ENCODE measurements around the gene ZNF354C.

ZNF354C gene

DNA sequence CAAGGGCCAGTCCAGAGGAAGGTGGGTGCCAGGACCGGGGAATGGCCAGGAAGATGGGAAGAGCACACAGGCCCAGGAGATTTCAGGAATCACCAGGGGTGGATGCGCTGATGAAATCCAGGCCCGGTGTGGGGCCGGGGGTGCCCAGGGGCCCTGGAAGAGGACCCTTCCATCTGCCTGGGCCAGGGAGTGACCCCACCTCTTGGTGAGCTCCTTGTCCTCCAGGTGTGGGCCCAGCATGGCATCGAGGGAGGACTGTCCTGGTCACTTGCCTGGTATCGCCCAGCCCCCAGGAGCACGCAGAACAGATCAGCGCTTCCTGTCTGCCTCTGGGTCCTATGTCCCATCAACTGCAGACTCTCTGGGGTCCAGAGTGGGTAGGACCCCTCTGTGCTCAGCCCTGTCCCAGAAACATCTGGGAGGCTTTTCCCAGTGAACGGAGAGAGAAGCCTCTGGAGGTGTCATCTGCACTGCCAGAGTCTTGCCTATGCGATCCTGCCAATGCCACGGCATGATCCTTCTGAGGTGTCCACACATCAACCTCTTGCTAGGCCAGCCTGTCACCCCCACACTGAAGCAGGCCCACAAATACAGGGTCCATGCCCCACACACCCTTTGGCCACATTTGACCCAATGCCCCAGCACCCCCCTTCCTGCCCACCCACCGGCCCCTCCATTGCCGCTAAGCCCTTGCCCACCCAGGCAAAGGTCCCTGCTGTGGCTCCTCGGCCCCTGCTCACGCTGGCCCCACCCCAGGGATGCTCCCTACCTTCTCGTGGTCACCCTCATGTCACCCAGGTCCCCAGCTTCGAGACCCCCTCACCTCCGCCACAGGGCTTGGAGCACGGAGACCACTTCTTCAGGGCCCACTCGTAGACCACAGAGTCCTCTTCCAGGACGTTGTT is 67.2 kb downstream of the ZNF354C start:
- no peak for DNase-seq (ENCODE audit: low spot score)

DNA sequence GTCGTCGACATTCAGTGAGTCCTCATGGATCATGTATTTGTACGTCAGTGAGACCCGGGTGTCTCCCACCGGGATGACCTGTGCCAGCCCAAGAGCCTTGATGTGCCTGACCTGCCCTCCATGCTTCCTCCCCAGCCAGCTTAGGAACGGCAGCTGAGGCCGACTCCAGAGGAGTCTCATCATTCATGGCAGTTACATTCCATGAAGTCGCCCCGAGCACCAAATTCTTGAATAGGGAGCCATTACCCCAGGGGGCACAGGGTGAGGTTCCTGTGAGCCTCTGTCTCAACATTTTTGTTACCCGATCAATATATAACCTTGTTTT is 67.8 kb downstream of the ZNF354C start:
- no peak for DNase-seq (ENCODE audit: low spot score)

DNA sequence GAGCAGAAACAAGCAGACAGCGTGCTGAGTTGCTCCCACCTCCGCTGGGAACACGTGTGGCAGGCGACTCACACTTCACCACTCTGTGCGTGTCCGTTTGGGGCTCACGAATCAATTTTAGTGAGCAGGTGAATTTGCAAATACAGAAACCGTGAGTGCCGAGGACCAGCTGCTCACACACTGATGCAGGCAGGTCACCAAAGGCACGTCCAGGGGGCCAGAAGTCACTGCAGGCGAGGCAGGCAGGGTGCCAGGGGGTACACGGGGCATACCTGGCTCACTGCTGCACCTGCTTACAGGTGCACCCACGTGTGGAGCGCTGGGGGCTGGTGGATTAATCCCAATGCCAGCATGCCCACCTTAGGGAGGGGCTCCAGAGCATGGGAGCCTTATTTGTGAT is 68.8 kb downstream of the ZNF354C start:
- no peak for DNase-seq (ENCODE audit: low spot score)

DNA sequence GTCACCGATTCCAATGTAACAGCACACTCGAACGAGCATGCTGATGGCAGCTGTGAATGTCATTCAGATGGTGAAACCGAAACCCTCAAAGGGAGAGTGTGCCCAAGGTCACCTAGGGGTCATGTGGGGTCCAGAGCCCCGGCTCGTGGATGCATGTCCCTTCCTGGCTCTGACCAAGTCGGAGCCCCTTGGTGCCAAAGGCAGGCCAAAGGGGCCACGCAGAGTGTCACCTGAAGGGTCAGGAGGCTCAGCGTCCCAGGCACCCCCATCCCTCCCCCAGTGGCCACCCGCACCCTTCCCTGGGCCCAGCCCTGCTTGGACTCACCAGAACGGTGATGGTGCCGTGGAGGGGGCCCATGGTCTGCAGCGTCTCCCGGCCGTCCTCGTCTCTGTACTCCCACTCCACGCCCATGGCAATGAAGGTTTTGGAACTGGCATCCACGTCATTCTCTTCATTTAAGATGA is 69.5 kb downstream of the ZNF354C start:
- no peak for DNase-seq (ENCODE audit: low spot score)

DNA sequence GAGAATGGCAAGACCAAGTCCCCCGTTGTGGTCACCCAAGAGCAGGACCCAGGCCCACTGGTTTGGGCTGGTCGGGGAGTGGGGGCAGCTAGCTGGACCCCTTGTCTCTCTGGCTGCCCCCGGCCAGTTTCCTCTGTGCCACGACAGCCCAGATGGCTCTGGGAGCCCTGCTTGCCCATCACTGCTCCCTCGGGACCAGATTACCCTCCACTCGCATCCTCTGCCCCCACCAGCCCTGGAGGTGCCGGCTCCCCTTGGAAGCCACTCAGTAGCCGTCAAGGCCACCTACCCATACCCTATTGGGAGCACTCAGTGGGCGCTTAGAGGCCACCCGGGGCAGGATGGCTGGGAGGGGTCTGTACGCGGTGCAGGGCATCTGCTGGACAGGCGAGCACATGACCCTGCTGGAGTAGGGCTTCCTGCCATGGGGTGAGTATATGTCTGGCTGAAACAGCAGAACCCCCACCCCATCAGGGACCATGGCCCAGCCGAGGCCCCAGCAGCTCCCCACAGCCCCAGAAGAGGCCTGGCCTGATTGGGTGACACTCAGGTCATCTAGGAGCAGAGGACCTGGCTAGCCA is 70.0 kb downstream of the ZNF354C start:
- DNase-seq (ENCODE audit: low spot score): no peak

DNA sequence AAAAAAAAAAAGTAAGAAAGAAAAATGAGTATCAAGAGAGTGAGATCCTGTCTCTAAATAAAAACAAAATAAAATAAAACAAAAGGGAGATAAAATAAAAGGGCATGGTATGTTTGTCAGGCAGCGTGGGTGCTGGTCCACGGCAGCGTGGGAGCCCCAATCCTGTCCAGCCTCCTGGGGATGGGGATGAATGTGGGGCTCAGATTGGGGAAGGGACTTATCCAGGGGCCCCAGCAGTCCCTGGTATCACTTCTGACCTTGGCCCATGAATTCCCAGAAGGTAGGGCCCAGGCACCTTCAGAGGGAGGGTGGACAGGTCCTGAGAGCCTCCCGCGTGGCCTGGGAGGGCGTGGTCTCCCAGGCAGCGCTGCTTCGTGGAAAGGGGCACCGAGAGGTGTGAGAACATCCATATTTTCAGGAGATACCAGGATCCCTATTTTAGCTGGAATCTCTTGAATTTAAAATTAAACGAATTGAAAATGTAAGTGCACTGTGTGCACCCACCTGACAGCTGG is 71.2 kb downstream of the ZNF354C start:
- DNase-seq (ENCODE audit: low spot score): no peak

DNA sequence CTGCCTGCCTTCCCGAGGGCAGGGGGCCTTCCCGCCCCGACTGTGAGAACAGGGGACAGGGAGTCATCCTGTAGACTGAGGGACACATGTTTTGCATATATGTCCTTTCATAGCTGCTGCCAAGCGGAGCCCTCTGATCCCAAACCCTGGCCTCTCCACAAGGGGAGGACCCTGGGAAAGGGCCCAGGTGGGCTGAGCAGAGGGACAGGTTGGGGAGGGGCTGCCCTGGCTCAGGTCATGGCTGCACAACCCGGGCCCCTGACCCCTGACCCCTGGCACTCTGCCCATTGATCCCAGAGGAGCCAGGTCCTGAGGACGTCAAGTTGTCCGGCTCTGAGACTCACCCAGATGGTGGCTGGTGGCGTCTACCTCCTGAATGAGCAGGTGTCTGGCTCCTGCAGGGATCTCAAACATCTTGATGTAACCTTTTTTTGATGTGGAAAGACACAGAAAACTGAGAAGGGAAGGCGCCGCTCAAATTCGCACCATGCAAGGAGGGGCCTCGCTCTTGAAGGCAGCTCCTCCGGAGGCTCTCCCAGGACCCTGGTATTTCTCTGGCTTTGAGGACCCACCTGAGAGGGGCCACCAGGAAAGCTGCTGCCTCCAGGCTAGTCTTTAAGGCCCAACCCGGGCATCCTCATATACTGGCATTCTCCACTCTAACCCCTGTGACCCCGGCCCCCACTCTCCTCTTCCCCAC is 71.9 kb downstream of the ZNF354C start:
- DNase-seq (ENCODE audit: low spot score): no peak

DNA sequence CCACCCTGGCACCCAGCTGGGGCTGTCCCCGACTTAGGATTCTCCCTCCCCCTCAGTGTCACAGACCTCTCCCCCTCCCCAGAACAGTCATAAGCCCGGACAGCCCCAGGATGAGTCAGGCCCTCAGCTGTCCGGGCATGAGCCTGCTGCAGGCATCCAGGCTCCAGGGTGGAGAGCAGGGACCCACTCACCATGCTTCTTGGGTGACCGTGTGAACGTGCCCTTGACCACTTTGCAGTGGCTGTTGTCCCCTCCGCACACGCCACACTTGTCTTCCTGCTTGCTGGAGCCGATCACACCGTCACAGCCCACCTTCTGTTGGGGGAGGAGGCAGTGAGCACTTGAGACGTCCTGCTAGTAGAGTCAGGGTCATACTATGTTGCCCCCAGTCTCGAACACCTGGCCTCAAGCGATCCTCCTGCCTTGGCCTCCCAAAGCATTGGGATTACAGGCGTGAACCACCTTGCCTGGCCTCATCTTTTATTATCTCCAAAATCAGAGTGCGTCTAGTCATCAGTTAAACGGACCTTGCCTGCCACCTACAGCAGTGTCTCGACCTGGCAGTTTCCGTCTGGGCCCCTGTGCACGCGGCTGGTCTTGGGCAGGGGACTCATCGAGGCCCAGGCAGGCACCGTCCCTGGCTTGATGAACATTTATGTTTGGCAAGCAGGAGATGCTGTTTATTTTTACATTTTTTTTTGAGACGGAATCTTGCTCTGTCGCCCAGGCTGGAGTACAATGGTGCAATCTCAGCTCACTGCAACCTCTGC is 72.6 kb downstream of the ZNF354C start:
- DNase-seq (ENCODE audit: low spot score): no peak

All from Ammon's horn (tissue), 1 donor.